22Rv1 (cell line): ENCODE data around the gene OR2AT4.

Experiments
- H3K27ac ChIP-seq: fragments of 450-650 bp; 2 replicates; pipeline ENCODE4 v1.5.1; 2017
- ZFX ChIP-seq: fragments of 450-650 bp; IDR thresholded peaks from 2 replicates; pipeline ENCODE4 v1.6.1; 2017; ENCODE audit warnings: antibody characterized with exemption, borderline replicate concordance
- TF ChIP-seq, protein P1 (sequence below): fragments of 450-650 bp; IDR thresholded peaks from 2 replicates; pipeline ENCODE4 v1.5.1; 2017; ENCODE audit warnings: mild to moderate bottlenecking

Gene OR2AT4

DNA sequence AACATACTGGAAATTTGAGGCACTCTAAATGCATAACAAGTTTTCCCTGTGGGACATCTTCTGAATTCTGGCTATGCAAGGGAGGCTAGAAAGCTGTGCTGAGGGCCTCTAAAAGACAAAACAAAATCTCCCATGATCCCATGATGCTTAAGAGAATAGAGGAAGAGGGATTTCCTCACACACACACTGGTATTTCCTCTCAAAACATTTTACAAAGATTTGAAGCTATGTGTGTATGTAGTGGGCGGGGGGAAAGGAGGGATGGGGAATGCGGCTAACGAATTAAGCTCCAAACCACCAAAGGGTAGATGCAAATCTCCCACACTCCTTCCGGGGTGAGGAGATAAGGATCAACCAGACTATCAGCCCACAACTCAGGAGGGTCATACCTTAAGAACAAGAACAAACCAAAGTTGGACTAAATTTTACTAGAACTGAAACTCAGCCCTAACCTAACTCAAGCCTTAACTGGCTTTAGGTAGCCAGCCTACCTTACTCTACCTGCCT, 6.0 kb downstream of the OR2AT4 start:
- no peak for TF ChIP-seq ZFX
- TF ChIP-seq, protein P1, sequence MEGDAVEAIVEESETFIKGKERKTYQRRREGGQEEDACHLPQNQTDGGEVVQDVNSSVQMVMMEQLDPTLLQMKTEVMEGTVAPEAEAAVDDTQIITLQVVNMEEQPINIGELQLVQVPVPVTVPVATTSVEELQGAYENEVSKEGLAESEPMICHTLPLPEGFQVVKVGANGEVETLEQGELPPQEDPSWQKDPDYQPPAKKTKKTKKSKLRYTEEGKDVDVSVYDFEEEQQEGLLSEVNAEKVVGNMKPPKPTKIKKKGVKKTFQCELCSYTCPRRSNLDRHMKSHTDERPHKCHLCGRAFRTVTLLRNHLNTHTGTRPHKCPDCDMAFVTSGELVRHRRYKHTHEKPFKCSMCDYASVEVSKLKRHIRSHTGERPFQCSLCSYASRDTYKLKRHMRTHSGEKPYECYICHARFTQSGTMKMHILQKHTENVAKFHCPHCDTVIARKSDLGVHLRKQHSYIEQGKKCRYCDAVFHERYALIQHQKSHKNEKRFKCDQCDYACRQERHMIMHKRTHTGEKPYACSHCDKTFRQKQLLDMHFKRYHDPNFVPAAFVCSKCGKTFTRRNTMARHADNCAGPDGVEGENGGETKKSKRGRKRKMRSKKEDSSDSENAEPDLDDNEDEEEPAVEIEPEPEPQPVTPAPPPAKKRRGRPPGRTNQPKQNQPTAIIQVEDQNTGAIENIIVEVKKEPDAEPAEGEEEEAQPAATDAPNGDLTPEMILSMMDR: no peak
- H3K27ac ChIP-seq: no peak overlapping the region

DNA sequence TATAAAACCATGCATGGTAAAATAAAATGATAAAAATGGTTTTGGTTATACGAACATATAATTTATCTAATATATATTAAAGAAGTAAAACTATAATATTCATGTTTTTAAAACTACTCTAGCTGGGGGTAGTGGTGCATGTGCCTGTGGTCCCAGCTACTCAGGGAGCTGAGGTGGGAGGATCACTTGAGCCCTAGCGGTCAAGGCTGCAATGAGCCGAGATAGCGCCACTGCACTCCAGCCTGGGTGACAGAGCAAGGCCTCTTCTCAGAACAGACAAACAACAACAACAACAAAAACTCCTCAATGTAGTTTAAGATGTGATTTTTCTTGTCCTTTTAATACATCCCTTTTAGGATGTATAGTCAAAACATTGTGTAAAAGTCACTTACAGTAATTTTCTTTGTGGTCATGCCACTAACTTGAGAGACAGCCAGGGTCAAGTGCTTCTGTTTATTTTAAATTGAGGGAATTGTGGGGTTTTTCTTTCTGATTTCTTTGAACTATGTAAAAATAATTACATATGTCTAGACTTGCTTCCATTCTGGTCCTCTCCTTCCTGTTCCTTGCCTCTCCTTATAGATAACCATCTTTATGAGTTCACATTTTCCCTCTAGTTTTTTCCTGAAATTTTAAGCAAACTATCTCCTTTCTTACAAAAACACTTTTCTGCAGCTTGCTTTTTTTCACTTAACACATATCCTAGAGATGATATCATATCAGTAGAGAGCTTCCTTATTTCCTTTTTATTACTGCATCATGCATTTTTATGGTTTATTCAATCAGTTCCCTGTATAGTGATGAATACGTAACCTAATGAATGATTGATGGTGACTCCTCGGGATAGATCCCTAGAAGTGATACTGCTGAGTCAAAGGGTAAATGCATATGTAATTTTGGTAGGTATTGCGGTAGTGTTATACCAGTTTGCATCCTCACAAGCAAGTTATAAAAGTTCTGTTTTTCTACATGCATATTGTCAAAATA, 9.1 kb downstream of the OR2AT4 start:
- TF ChIP-seq, protein P1: no peak
- no peak for TF ChIP-seq ZFX
- H3K27ac ChIP-seq: no peak overlapping the region

DNA sequence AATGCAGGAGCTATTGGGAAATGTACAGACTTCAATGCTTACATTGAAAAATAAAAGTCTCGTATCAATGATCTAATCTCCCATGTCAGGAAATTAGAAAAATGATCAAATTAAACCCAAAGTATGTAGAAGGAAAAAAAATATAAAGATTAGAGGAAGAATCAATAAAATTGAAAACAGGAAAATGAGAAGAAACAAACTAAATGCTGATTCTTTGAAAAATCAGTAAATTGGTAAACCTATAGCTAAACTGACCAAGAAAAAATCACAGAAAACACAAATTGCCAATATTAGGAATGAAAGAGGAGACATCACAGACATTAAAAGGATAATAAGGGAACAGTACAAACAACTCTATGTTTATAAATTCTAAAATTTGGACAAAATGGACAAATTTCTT, 11.8 kb downstream of the OR2AT4 start:
- H3K27ac ChIP-seq: no peak overlapping the region
- TF ChIP-seq, protein P1: no peak
- no peak for TF ChIP-seq ZFX

DNA sequence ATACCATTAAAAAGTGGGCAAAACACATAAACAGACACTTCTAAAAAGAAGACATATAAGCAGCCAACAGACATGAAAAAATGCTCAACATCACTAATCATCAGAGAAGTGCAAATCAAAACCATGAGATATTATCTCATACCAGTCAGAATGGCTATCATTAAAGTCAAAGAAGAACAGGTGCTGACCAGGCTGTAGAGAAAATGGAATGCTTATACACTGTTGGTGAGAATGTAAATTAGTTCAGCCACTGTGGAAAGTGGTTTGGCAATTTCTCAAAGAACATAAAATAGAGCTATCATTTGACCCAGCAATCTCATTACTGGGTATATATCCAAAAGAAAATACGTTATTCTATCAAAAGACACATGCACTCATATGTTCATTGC, 13.5 kb downstream of the OR2AT4 start:
- H3K27ac ChIP-seq: no peak overlapping the region
- no peak for TF ChIP-seq ZFX
- TF ChIP-seq, protein P1: no peak

DNA sequence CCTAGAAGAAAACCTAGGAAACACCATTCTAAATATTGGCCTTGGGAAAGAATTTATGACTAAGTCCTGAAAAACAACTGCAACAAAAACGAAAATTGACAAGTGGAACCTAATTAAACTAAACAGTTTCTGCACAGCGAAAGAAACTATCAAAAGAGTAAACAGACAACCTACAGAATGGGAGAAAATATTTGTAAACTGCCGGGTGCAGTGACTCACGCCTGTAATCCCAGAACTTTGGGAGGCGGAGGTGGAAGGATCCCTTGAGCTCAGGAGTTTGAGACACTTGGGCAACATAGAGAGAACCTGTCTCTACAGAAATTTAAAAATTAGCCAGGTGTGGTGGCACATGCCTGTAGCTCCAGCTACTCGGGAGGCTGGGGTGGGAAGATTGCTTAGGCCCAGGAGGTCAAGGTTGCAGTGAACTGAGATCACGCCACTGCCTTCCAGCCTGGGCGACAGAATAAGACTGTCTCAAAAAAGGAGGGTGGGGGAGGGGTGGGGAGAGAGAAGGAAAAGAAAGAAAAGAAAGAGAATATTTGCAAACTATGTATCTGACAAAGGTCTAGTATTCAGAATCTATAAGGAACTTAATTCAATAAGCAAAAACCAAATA, 14.0 kb downstream of the OR2AT4 start:
- no peak overlapping the region for H3K27ac ChIP-seq

DNA sequence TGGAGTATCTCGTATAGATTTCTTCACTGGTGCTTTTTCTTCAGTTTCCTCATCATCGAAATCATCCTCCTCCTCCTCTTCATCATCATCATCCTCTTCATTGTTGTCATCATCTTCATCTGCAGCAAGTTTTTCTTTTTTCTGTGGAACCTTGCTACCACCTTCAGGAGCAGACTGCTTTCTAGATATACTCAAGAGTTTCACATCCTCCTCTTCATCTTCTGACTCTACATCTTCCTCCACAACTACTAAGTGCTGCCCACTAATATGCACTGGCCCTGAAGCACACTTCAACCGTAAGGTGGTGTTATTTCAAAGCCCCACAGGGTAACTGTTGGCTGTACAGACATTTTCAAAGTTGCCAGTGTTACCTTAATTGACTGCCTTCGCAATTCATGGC, 17.1 kb downstream of the OR2AT4 start:
- no peak overlapping the region for H3K27ac ChIP-seq
- TF ChIP-seq, protein P1: no peak
- TF ChIP-seq ZFX: no peak

More for the DNA sequence above, 14.0 kb downstream of the OR2AT4 start:
- TF ChIP-seq, protein P1: no peak
- no peak for TF ChIP-seq ZFX
